Measurements from ENCODE around the gene LNPK.
A peak's percentile ranks its signal among the peaks of the same experiment; 100 is the strongest.

Gene LNPK

GRCh38 chr2:176001916-176002687 lies at the start of gene LNPK:
TSS of gene LNPK (minus strand) at chr2:176002267. CDS start at chr2:175995584, 6,683 bp downstream.
- TF ChIP-seq, protein P1, sequence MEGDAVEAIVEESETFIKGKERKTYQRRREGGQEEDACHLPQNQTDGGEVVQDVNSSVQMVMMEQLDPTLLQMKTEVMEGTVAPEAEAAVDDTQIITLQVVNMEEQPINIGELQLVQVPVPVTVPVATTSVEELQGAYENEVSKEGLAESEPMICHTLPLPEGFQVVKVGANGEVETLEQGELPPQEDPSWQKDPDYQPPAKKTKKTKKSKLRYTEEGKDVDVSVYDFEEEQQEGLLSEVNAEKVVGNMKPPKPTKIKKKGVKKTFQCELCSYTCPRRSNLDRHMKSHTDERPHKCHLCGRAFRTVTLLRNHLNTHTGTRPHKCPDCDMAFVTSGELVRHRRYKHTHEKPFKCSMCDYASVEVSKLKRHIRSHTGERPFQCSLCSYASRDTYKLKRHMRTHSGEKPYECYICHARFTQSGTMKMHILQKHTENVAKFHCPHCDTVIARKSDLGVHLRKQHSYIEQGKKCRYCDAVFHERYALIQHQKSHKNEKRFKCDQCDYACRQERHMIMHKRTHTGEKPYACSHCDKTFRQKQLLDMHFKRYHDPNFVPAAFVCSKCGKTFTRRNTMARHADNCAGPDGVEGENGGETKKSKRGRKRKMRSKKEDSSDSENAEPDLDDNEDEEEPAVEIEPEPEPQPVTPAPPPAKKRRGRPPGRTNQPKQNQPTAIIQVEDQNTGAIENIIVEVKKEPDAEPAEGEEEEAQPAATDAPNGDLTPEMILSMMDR (conservative IDR thresholded peaks at IDR 0.05; ENCODE audit: low read length): no peak
- peak; percentile 87 for DNase-seq (ENCODE audit: low read depth)
- peak within 1 kb of the TSS; percentile 86 for H3K4me3 ChIP-seq (ENCODE audit: low read length)

DNA sequence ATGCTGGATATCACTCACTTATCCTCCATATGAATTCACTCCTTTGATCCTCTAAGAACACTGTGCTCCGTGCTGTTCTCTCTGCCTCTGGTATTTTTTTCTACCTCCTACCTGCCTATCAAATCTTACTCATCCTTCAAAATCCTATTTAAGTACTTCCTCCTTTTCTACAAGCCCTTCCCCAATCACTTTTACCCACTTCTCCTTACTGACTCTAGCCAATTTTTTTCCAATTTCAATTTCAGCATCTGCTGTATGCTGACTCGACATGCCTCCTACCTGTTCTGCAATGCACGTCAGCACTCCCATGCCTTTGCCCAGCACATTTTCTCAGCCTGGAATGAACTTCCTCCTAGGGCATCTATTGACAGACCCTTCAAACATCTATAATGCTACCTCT lies 37.3 kb upstream of the LNPK start:
- DNase-seq (ENCODE audit: low read depth): no peak
- H3K4me3 ChIP-seq (ENCODE audit: low read length): no peak overlapping the region
- TF ChIP-seq, protein P1 (conservative IDR thresholded peaks at IDR 0.05; ENCODE audit: low read length): no peak

GRCh38 chr2:176038694-176039093 lies 36.6 kb upstream of the LNPK start:
- no peak for DNase-seq (ENCODE audit: low read depth)
- H3K4me3 ChIP-seq (ENCODE audit: low read length): no peak overlapping the region
- TF ChIP-seq, protein P1 (conservative IDR thresholded peaks at IDR 0.05; ENCODE audit: low read length): no peak

DNA sequence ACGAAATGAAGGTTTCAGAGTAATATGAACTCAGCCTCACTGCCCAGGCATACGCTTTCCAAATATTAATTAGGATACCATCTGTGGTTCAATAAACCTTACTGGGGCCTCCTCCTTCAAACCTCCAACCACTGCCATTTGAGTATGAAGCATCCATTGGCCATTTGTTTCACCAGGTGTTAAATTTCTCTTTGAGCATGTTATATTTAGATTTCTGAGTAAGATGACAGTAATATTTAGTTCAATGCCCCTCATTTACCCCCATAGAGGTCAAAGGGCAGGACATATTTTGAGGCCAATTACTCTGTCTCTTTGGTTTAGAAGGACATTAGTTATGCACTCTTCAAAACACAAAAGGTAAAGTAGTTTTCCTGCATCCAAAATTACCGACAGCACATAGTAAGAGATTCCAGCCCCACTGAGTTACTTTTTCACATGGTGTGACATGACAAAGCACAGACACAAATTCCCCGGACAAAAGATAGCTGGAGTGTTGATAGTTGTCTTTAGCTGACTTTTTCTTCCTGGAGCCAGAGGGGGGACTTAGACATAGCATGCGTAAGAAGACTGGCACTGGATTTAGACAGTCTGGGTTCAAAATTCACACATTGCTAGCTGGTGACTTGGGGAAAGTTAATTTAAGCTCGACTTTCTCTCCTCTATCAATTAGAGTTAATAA lies 33.1 kb upstream of the LNPK start:
- no peak overlapping the region for H3K4me3 ChIP-seq (ENCODE audit: low read length)
- DNase-seq (ENCODE audit: low read depth): no peak
- TF ChIP-seq, protein P1 (conservative IDR thresholded peaks at IDR 0.05; ENCODE audit: low read length): no peak

DNA sequence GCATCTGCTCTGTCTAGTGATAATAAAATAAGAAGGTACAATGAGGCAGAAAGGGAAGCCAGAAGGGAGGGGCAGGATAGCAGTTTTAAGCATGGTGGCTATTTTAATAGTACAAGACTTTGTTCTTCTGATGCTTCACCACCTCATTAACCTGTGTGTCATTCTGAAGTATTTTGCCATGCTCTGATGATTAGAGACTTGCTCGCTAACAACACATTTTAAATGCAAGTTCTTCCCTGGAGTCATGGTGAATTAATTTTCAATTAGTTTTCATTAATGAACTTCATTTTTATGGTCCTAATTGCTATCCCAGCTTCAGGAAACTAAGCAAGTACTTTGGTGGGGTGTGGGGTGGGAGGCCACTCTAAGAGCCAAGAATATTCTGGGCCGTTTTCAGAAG lies 25.7 kb upstream of the LNPK start:
- DNase-seq (ENCODE audit: low read depth): no peak
- H3K4me3 ChIP-seq (ENCODE audit: low read length): no peak overlapping the region
- TF ChIP-seq, protein P1 (conservative IDR thresholded peaks at IDR 0.05; ENCODE audit: low read length): no peak

- no peak overlapping the region for H3K4me3 ChIP-seq (ENCODE audit: low read length)
- TF ChIP-seq, protein P1 (conservative IDR thresholded peaks at IDR 0.05; ENCODE audit: low read length): no peak
- no peak for DNase-seq (ENCODE audit: low read depth)
These were observed 23.9 kb upstream of the LNPK start for GRCh38 chr2:176025932-176026331.

- DNase-seq (ENCODE audit: low read depth): no peak
- TF ChIP-seq, protein P1 (conservative IDR thresholded peaks at IDR 0.05; ENCODE audit: low read length): no peak
- H3K4me3 ChIP-seq (ENCODE audit: low read length): no peak overlapping the region
These were observed 22.0 kb upstream of the LNPK start for GRCh38 chr2:176024083-176024482.

Data from AG10803 (cell line).